GM12878 (cell line): Measurements from ENCODE around the gene CMBL.

Experiments
- CEBPB ChIP-seq, 2 experiments: fragments of 150-350 bp in 1 of 2; IDR thresholded peaks; 2 replicates each; pipeline ENCODE4 v1.6.1; 2012 to 2014; ENCODE audit warnings: low read depth in 2 of 2, low read length in 2 of 2, borderline replicate concordance in 1 of 2, inconsistent platforms in 1 of 2
- CTCF ChIP-seq, 3 experiments: IDR thresholded peaks in 2 of 3; conservative IDR thresholded peaks in 1 of 3; 2 replicates each; pipeline ENCODE4 v1.5.1; 2011; ENCODE audit warnings: low read depth in 3 of 3, low read length in 3 of 3, mild to moderate bottlenecking in 3 of 3, control low read depth in 2 of 3, moderate library complexity in 2 of 3, inconsistent platforms in 1 of 3, mixed read lengths in 1 of 3; ENCODE audit not compliant: control insufficient read depth in 2 of 3, insufficient read depth in 1 of 3; ENCODE audit errors: extremely low read depth in 1 of 3
- EP300 ChIP-seq, 2 experiments: fragments of 150-350 bp in 1 of 2; IDR thresholded peaks; 2 replicates each; pipeline ENCODE4 v1.6.1; 2011 to 2012; ENCODE audit warnings: low read depth in 2 of 2, low read length in 2 of 2, borderline replicate concordance in 1 of 2, improper control_type of control experiment in 1 of 2, inconsistent platforms in 1 of 2; ENCODE audit not compliant: control insufficient read depth in 1 of 2
- HDGF ChIP-seq: fragments of 450-650 bp; IDR thresholded peaks from 2 replicates; pipeline ENCODE4 v1.6.1; 2016; ENCODE audit warnings: antibody characterized with exemption
- POLR2A ChIP-seq: IDR thresholded peaks from 2 replicates; pipeline ENCODE4 v1.6.1; 2011; ENCODE audit warnings: low read depth, mild to moderate bottlenecking, low read length
- SREBF2 ChIP-seq: IDR thresholded peaks from 2 replicates; pipeline ENCODE4 v1.6.1; 2012; ENCODE audit warnings: mild to moderate bottlenecking, low read length
- TF ChIP-seq, protein P1 (sequence below): IDR thresholded peaks from 2 replicates; pipeline ENCODE4 v1.6.1; 2012; ENCODE audit warnings: mild to moderate bottlenecking, low read depth, low read length

DNA sequence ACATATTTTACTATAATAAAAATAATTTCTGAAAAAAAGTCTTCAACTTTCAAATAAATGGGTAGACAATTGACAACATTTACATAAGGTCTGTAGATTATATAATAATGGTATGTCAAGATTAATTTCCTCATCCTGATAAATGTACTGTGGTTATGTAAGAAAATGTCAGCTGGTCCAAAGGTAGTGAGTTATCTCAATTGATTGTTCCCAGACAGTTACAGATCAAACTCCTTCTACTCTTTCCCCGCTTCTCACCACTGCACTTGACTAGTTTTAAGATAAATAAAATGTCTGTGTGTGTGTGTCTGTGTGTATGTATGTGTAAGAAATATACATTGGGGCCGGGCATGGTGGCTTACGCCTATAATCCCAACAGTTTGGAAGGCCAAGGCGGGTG, 29.4 kb upstream of the CMBL start:
- TF ChIP-seq HDGF (no peak), CTCF (IDR thresholded peaks at IDR 0.05 in 2 of 3, conservative IDR thresholded peaks at IDR 0.05 in 1 of 3; ENCODE audit: control insufficient read depth in 2 of 3, extremely low read depth in 1 of 3, insufficient read depth in 1 of 3, low read depth in 3 of 3, low read length in 3 of 3) (no peak), CEBPB (IDR thresholded peaks at IDR 0.05; ENCODE audit: borderline replicate concordance in 1 of 2, low read depth in 2 of 2, low read length in 2 of 2) (no peak), SREBF2 (no peak), POLR2A (no peak), EP300 (IDR thresholded peaks at IDR 0.05; ENCODE audit: borderline replicate concordance in 1 of 2, control insufficient read depth in 1 of 2, low read depth in 2 of 2, low read length in 2 of 2) (no peak)
- TF ChIP-seq, protein P1, sequence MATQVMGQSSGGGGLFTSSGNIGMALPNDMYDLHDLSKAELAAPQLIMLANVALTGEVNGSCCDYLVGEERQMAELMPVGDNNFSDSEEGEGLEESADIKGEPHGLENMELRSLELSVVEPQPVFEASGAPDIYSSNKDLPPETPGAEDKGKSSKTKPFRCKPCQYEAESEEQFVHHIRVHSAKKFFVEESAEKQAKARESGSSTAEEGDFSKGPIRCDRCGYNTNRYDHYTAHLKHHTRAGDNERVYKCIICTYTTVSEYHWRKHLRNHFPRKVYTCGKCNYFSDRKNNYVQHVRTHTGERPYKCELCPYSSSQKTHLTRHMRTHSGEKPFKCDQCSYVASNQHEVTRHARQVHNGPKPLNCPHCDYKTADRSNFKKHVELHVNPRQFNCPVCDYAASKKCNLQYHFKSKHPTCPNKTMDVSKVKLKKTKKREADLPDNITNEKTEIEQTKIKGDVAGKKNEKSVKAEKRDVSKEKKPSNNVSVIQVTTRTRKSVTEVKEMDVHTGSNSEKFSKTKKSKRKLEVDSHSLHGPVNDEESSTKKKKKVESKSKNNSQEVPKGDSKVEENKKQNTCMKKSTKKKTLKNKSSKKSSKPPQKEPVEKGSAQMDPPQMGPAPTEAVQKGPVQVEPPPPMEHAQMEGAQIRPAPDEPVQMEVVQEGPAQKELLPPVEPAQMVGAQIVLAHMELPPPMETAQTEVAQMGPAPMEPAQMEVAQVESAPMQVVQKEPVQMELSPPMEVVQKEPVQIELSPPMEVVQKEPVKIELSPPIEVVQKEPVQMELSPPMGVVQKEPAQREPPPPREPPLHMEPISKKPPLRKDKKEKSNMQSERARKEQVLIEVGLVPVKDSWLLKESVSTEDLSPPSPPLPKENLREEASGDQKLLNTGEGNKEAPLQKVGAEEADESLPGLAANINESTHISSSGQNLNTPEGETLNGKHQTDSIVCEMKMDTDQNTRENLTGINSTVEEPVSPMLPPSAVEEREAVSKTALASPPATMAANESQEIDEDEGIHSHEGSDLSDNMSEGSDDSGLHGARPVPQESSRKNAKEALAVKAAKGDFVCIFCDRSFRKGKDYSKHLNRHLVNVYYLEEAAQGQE = no peak
